AG04450 (cell line): ENCODE data around the gene RYR3. TPM values are rescaled to one million over a fixed set of nuclear protein-coding genes. Genes with fewer than 3 reads are reported as not detected.
"Not testable (repeated sequence)": the region's sequence is repeated elsewhere in the genome, so short reads cannot be mapped to it uniquely, and the experiment has no call there.

ENCODE experiments used
- CTCF ChIA-PET: fragments of 300-600, 350-600 bp; formaldehyde crosslinking; extraction: SDS; loops from one replicate; lab custom pipeline; 2022; ENCODE audit warnings: antibody characterized with exemption, inconsistent platforms; lab: Charles Lee
- POLR2A ChIA-PET: fragments of 350-600 bp; formaldehyde crosslinking; extraction: SDS; loops from one replicate; lab custom pipeline; 2021; ENCODE audit warnings: antibody characterized with exemption, inconsistent platforms; lab: Yijun Ruan, JAX
- DNase-seq: peaks from one replicate; pipeline ENCODE4 v3.0.0-alpha.2; 2011; ENCODE audit warnings: low read depth, low spot score
- H3K27ac ChIP-seq: one replicate; pipeline ENCODE4 v1.5.1; 2012; ENCODE audit warnings: low read depth, low read length, control low read depth
- H3K27me3 ChIP-seq: one replicate; pipeline ENCODE4 v1.6.0; 2012; ENCODE audit warnings: low read length; ENCODE audit not compliant: control insufficient read depth, insufficient read depth
- H3K4me3 ChIP-seq: 2 replicates; pipeline ENCODE4 v1.5.1; 2011; ENCODE audit warnings: mild to moderate bottlenecking, low read depth, low read length, control low read depth
- H3K9me3 ChIP-seq: 2 replicates; pipeline ENCODE4 v1.5.1; 2012; ENCODE audit warnings: low read length; ENCODE audit not compliant: control insufficient read depth, insufficient read depth
- CTCF ChIP-seq: IDR thresholded peaks from 2 replicates; pipeline ENCODE4 v1.5.1; 2011; ENCODE audit warnings: low read depth, low read length, control low read depth, inconsistent platforms
- polyA plus RNA-seq: library from polyadenylated mRNA; depleted of rRNA; stranded (reverse); fragments of >200 nt; gene quantifications from 2 replicates; pipeline ENCODE4 v1.2.3, GENCODE V29; 2011

RYR3 gene
- polyA plus RNA-seq, 1 experiment = not detected

- no peak for DNase-seq
- Histone ChIP-seq H3K27ac (no peak overlapping the region), H3K4me3 (no peak overlapping the region), H3K27me3 (no peaks in the 10 kb centered on the region), H3K9me3 (no peaks in the 10 kb centered on the region)
- TF ChIP-seq CTCF = no peak
- POLR2A ChIA-PET = no interaction called here
- CTCF ChIA-PET = interaction anchor here (0.8 kb wide), 1 partner anchor 292 kb away, joined by 3 read pairs; no protein-coding TSS in a partner anchor
Measured at GRCh38 chr15:33584797-33585196, 274.0 kb downstream of the RYR3 start.

- Histone ChIP-seq H3K9me3 (no peaks in the 10 kb centered on the region), H3K27ac (no peak overlapping the region), H3K4me3 (no peak overlapping the region), H3K27me3 (no peaks in the 10 kb centered on the region)
- TF ChIP-seq CTCF = no peak
- DNase-seq = no peak
- POLR2A ChIA-PET = no interaction called here
- CTCF ChIA-PET = no interaction called here
Measured at GRCh38 chr15:33586786-33587697, 276.3 kb downstream of the RYR3 start.

- H3K27ac ChIP-seq = no peak overlapping the region
- H3K27me3 ChIP-seq = peaks cover 4% of the 10 kb centered on the region
- DNase-seq = no peak
- CTCF ChIA-PET = no interaction called here
- POLR2A ChIA-PET = no interaction called here
- no peak overlapping the region for H3K4me3 ChIP-seq
- H3K9me3 ChIP-seq = no peaks in the 10 kb centered on the region
- TF ChIP-seq CTCF = no peak
Measured at GRCh38 chr15:33587773-33588172, 277.0 kb downstream of the RYR3 start.

- ChIA-PET POLR2A (no interaction called here), CTCF (no interaction called here)
Measured at GRCh38 chr15:33592864-33593263, 282.1 kb downstream of the RYR3 start.

GRCh38 chr15:33598382-33598781 lies 287.6 kb downstream of the RYR3 start:
- H3K9me3 ChIP-seq, POLR2A ChIA-PET, CTCF ChIA-PET, H3K27me3 ChIP-seq, H3K27ac ChIP-seq, H3K4me3 ChIP-seq, DNase-seq: not testable (repeated sequence)

More at GRCh38 chr15:33592864-33593263, 282.1 kb downstream of the RYR3 start:
- no peak for TF ChIP-seq CTCF
- Histone ChIP-seq H3K27me3 (peaks cover 4% of the 10 kb centered on the region), H3K27ac (no peak overlapping the region), H3K4me3 (no peak overlapping the region), H3K9me3 (no peaks in the 10 kb centered on the region)
- no peak for DNase-seq
